RWPE2 (cell line): ENCODE data around the gene PTGS2.

Source experiments
- ATAC-seq: fragments of 200-7000 bp; cut with Tn5 transposase; 3 replicates; pipeline ENCODE4 v1.9.1; 2021; ENCODE audit warnings: low read depth
- DNase-seq: peaks from one replicate; pipeline ENCODE4 v3.0.0-alpha.2; 2020; ENCODE audit warnings: low spot score
- H3K27ac ChIP-seq: fragments of 450-650 bp; 2 replicates; pipeline ENCODE4 v1.5.1; 2017; ENCODE audit warnings: mild to moderate bottlenecking; ENCODE audit not compliant: poor library complexity, severe bottlenecking
- H3K27me3 ChIP-seq: fragments of 250-450 bp; sonication (Bioruptor Pico); 2 replicates; pipeline ENCODE4 v1.5.1; 2021; ENCODE audit warnings: mild to moderate bottlenecking, moderate library complexity; ENCODE audit not compliant: insufficient read depth, poor library complexity, severe bottlenecking
- H3K36me3 ChIP-seq: fragments of 250-450 bp; sonication (Bioruptor Pico); 2 replicates; pipeline ENCODE4 v1.5.1; 2020; ENCODE audit warnings: low read depth, mild to moderate bottlenecking, moderate library complexity
- H3K4me1 ChIP-seq: fragments of 250-450 bp; sonication (Bioruptor Pico); 2 replicates; pipeline ENCODE4 v1.5.1; 2021; ENCODE audit warnings: mild to moderate bottlenecking, moderate library complexity; ENCODE audit not compliant: insufficient read depth, poor library complexity, severe bottlenecking
- H3K4me3 ChIP-seq: fragments of 250-450 bp; sonication (Bioruptor Pico); 2 replicates; pipeline ENCODE4 v1.5.1; 2021; ENCODE audit warnings: mild to moderate bottlenecking, moderate library complexity; ENCODE audit not compliant: severe bottlenecking
- H3K9me3 ChIP-seq: fragments of 250-450 bp; sonication (Bioruptor Pico); 2 replicates; pipeline ENCODE4 v1.5.1; 2021; ENCODE audit warnings: mild to moderate bottlenecking, moderate library complexity; ENCODE audit not compliant: severe bottlenecking
- TF ChIP-seq, protein P1 (sequence below): fragments of 450-650 bp; IDR thresholded peaks from one replicate; pipeline ENCODE4 v1.5.1; 2017; ENCODE audit warnings: mild to moderate bottlenecking, moderate library complexity; ENCODE audit not compliant: poor library complexity, severe bottlenecking

The PTGS2 gene

DNA sequence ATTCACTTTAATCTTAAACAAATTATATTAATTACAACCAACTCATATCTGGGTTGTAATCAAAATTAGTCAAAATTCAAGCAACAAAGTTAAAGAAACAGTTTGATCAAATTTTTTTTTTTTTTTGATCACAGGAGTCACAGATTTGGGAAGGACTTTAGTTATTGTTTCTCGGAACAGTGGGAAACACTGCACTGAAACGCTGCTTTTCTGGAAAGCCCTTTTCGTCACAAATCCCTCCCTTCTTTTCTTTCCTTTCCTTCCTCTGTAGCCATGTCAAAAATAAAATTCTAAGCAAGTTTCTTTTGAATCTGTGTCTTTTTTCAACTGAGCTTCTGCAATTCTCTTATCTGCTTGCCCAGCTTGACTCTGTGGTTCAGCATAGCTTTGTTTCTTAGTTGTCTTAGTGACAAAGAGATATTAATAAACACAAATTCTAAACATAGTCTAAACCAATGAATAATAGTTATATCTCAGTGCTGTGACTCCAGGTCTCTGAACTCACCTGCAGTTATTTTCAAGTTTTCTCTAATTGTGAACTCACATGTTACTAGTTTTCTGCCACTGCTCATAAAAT is 53.8 kb downstream of the PTGS2 start:
- H3K27ac ChIP-seq, result no peak overlapping the region

DNA sequence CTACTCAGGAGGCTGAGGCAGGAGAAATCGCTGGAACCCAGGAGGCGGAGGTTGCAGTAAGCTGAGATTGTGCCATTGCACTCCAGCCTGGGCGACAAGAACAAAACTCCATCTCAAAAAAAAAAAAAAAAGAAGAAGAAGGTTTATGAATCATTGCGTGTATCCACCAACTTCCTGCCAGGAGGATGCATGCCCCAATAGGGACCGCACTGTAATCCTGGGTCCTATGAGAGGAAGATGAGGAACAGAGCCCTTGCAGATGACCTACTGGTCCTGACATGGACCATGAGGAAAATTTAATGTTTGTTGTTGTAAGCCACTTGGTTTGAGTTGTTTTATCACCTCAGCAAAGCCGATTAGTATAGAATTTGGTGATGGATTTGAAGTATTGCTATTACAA is 56.7 kb downstream of the PTGS2 start:
- Histone ChIP-seq H3K4me1 (peaks cover 6% of the 10 kb centered on the region), H3K27me3 (no peaks in the 10 kb centered on the region), H3K4me3 (no peak overlapping the region), H3K36me3 (no peaks in the 10 kb centered on the region), H3K9me3 (peaks cover 3% of the 10 kb centered on the region), H3K27ac (no peak overlapping the region)
- ATAC-seq, result no peak
- TF ChIP-seq, protein P1, sequence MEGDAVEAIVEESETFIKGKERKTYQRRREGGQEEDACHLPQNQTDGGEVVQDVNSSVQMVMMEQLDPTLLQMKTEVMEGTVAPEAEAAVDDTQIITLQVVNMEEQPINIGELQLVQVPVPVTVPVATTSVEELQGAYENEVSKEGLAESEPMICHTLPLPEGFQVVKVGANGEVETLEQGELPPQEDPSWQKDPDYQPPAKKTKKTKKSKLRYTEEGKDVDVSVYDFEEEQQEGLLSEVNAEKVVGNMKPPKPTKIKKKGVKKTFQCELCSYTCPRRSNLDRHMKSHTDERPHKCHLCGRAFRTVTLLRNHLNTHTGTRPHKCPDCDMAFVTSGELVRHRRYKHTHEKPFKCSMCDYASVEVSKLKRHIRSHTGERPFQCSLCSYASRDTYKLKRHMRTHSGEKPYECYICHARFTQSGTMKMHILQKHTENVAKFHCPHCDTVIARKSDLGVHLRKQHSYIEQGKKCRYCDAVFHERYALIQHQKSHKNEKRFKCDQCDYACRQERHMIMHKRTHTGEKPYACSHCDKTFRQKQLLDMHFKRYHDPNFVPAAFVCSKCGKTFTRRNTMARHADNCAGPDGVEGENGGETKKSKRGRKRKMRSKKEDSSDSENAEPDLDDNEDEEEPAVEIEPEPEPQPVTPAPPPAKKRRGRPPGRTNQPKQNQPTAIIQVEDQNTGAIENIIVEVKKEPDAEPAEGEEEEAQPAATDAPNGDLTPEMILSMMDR, result no peak
- no peak for DNase-seq

More for the DNA sequence above, 53.8 kb downstream of the PTGS2 start:
- no peak for DNase-seq
- H3K36me3 ChIP-seq, result no peaks in the 10 kb centered on the region
- H3K9me3 ChIP-seq, result peaks cover 3% of the 10 kb centered on the region
- TF ChIP-seq, protein P1, result no peak
- H3K4me3 ChIP-seq, result no peak overlapping the region
- no peaks in the 10 kb centered on the region for H3K4me1 ChIP-seq
- no peaks in the 10 kb centered on the region for H3K27me3 ChIP-seq
- no peak for ATAC-seq
